HFF-Myc (cell line): ENCODE measurements around the gene MRE11.
A peak's percentile ranks its signal among the peaks of the same experiment; 100 is the strongest.

ENCODE experiments used
- DNase-seq: peaks from one replicate; pipeline ENCODE4 v3.0.0-alpha.2; 2011; ENCODE audit warnings: low read depth; ENCODE audit errors: extremely low read depth
- H3K4me3 ChIP-seq: replicated peaks from 2 replicates; pipeline ENCODE4 v1.5.1; 2011; ENCODE audit warnings: low read depth, mild to moderate bottlenecking, control low read depth, low read length
- TF ChIP-seq, protein P1 (sequence below): IDR thresholded peaks from 2 replicates; pipeline ENCODE4 v1.5.1; 2012; ENCODE audit warnings: mild to moderate bottlenecking, low read depth, low read length, control low read depth; ENCODE audit errors: missing control alignments

The MRE11 gene

DNA sequence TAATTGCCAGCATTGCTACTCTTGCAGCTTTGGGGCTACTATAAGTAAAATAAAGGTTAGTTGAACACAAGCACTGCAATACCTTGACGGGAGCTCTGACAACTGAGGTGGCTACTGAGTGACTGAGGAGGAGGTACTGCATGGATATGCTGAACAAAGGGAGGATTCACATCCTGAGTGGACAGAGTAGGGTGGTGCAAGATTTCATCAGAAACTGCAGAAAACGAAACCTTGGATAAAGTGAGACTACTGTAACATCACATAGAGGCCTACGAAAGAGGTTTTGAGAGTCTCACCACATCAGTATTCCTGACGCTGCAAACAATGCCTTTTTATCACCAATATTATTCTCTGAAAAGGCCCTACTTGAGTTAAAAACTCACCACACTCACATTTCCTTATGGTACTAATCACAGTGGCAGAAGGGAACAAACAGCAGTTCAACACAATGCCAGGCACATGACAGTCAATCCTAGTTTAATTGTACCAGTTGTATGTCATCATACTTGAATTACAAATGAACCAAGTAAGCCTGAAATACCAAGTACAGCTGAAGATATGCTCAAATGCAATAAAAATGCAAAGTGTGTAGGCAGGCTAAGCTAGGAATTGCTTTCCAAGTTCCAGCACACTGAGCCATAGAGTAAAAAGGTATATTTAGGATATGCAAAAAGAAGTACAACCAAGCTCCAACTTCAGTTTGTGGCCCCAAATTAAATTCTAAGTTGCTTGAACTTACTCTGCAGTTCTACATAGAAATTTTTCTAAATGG is 88.4 kb downstream of the MRE11 start:
- no peak overlapping the region for H3K4me3 ChIP-seq
- no peak for DNase-seq
- TF ChIP-seq, protein P1, sequence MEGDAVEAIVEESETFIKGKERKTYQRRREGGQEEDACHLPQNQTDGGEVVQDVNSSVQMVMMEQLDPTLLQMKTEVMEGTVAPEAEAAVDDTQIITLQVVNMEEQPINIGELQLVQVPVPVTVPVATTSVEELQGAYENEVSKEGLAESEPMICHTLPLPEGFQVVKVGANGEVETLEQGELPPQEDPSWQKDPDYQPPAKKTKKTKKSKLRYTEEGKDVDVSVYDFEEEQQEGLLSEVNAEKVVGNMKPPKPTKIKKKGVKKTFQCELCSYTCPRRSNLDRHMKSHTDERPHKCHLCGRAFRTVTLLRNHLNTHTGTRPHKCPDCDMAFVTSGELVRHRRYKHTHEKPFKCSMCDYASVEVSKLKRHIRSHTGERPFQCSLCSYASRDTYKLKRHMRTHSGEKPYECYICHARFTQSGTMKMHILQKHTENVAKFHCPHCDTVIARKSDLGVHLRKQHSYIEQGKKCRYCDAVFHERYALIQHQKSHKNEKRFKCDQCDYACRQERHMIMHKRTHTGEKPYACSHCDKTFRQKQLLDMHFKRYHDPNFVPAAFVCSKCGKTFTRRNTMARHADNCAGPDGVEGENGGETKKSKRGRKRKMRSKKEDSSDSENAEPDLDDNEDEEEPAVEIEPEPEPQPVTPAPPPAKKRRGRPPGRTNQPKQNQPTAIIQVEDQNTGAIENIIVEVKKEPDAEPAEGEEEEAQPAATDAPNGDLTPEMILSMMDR: no peak

DNA sequence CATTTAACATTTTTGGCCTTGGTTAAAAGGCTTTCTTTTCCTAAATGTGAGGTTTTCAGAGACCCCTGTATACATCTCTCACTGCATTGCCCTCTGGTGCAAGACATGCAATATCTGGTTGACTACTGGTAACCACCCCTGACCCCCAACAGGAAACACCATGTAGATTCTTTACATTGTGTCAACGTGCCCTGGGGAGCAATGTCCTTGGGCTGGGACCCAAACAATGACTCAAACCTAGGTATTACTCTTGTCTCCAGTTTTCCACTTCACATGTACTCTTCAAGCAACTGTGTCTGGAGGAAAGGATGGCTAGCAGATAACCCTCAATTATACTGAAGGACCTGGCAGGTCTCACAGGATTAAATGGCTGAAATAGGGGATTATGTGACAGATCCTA is 91.3 kb downstream of the MRE11 start:
- DNase-seq: no peak
- TF ChIP-seq, protein P1: no peak
- no peak overlapping the region for H3K4me3 ChIP-seq

DNA sequence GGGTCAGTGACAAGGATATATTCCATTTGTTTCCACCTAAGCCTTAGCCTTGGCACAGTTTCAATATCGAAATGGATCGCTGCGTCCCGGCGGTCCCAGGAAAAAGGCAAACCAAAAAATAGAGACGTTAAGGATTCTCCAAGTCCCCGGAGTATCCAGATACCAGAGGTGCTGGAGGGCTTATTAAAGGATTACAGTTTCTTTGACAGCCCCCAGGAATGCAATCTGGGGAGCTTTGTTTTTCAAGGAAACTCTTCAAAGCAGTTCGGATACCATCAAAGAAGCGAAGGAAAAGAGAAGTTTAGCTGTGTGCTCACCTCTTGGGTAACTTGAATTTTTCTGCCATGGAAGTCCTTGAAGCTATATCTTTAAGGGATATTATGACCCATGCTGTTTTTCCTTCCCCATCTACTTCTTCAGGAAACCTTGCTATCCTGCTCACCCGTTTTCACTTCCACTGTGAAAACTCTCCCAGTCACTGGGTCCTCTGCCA is 91.8 kb downstream of the MRE11 start:
- TF ChIP-seq, protein P1: no peak
- DNase-seq: no peak
- H3K4me3 ChIP-seq: peak overlapping the region; percentile 32

- peak within 1 kb of the TSS; percentile 32 for H3K4me3 ChIP-seq
- no peak for DNase-seq
- TF ChIP-seq, protein P1: no peak
Observed at GRCh38 chr11:94400839-94401772, 92.5 kb downstream of the MRE11 start, which contains the start of gene GPR83. Gene GPR83 (minus strand): TSS chr11:94401419. CDS start chr11:94401247, 172 bp downstream.

- no peak for DNase-seq
- H3K4me3 ChIP-seq: no peak overlapping the region
- TF ChIP-seq, protein P1: no peak
Observed at GRCh38 chr11:94400457-94400838, 93.2 kb downstream of the MRE11 start.

DNA sequence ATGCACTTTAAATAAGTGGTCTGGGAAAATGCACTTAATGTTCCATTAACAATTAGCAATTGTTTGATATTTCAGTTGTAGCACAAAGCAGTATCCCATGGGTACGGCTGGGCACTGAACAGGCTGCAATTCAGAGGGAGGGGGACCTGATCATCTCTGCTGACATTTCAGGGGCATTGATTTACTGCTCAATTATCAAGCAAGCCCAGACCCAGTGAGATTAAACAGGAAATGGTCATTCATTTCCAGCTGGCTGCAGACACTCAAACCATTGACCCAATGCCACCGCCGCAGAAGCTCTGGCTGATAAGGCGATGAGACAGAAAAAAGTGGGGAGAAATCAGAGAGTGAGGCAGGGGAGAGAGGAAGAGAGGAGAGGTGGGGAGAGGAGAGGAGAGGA is 93.6 kb downstream of the MRE11 start:
- no peak for DNase-seq
- H3K4me3 ChIP-seq: no peak overlapping the region
- TF ChIP-seq, protein P1: no peak
